Progenitor cell of endocrine pancreas (in vitro differentiated cells): ENCODE data around the gene ATP8B1. TPM values are rescaled to one million over a fixed set of nuclear protein-coding genes. Genes with fewer than 3 reads are reported as not detected.

Source experiments
- DNase-seq: peaks from one replicate; pipeline ENCODE4 v3.0.0; 2021; ENCODE audit warnings: low spot score; ENCODE audit not compliant: unreplicated experiment
- H3K27ac Mint-ChIP-seq: 2 replicates; pipeline ENCODE4 v1.8.0; 2021; ENCODE audit warnings: mild to moderate bottlenecking, moderate library complexity, mixed read lengths
- H3K27me3 Mint-ChIP-seq: 2 replicates; pipeline ENCODE4 v1.8.0; 2021; ENCODE audit warnings: mixed read lengths
- H3K36me3 Mint-ChIP-seq: 2 replicates; pipeline ENCODE4 v1.8.0; 2022; ENCODE audit warnings: mixed read lengths; ENCODE audit not compliant: insufficient read depth
- H3K4me1 Mint-ChIP-seq: 2 replicates; pipeline ENCODE4 v1.8.0; 2021; ENCODE audit warnings: low read depth, mixed read lengths
- H3K4me3 Mint-ChIP-seq: 2 replicates; pipeline ENCODE4 v1.8.0; 2021; ENCODE audit warnings: low read depth, mild to moderate bottlenecking, moderate library complexity, mixed read lengths
- H3K9me3 Mint-ChIP-seq: 2 replicates; pipeline ENCODE4 v1.8.0; 2021; ENCODE audit warnings: low read depth, mixed read lengths
- CTCF ChIP-seq: fragments of 200-600 bp; sonication (generic); IDR thresholded peaks from one replicate; pipeline ENCODE4 v1.5.0; 2021; ENCODE audit warnings: antibody characterized with exemption, mild to moderate bottlenecking; ENCODE audit not compliant: unreplicated experiment
- total RNA-seq: library from RNA; stranded (reverse); gene quantifications from 2 replicates; pipeline ENCODE4 v1.2.1, GENCODE V29; 2021

The ATP8B1 gene
- total RNA-seq, 1 donor from 2014 or later = 21.9 TPM

GRCh38 chr18:57805117-57805516 is 2.0 kb upstream of the ATP8B1 start:
- H3K27ac Mint-ChIP-seq = no peak overlapping the region
- TF ChIP-seq CTCF = no peak
- no peaks in the 10 kb centered on the region for H3K9me3 Mint-ChIP-seq
- H3K27me3 Mint-ChIP-seq = peaks cover 10% of the 10 kb centered on the region
- no peak overlapping the region for H3K4me3 Mint-ChIP-seq
- H3K36me3 Mint-ChIP-seq = no peaks in the 10 kb centered on the region
- H3K4me1 Mint-ChIP-seq = peaks cover 19% of the 10 kb centered on the region
- no peak for DNase-seq

- H3K27ac Mint-ChIP-seq = no peak overlapping the region
- H3K27me3 Mint-ChIP-seq = peaks cover 10% of the 10 kb centered on the region
- H3K36me3 Mint-ChIP-seq = no peaks in the 10 kb centered on the region
- no peak for DNase-seq
- peaks cover 23% of the 10 kb centered on the region for H3K4me1 Mint-ChIP-seq
- no peaks in the 10 kb centered on the region for H3K9me3 Mint-ChIP-seq
- H3K4me3 Mint-ChIP-seq = no peak overlapping the region
- no peak for TF ChIP-seq CTCF
Measured at GRCh38 chr18:57804557-57804956, 1.4 kb upstream of the ATP8B1 start.

GRCh38 chr18:57802213-57803102 is 657 bp downstream of the ATP8B1 start:
- H3K4me3 Mint-ChIP-seq = peak overlapping the region; percentile 90
- H3K36me3 Mint-ChIP-seq = no peaks in the 10 kb centered on the region
- H3K27me3 Mint-ChIP-seq = peaks cover 10% of the 10 kb centered on the region
- H3K4me1 Mint-ChIP-seq = peaks cover 36% of the 10 kb centered on the region
- H3K27ac Mint-ChIP-seq = peak overlapping the region; percentile 87
- no peak for TF ChIP-seq CTCF
- H3K9me3 Mint-ChIP-seq = no peaks in the 10 kb centered on the region
- no peak for DNase-seq

GRCh38 chr18:57801761-57802212 is 1.3 kb downstream of the ATP8B1 start:
- Mint-ChIP-seq H3K9me3 (no peaks in the 10 kb centered on the region), H3K36me3 (no peaks in the 10 kb centered on the region), H3K27ac (peak overlapping the region; percentile 87), H3K27me3 (peaks cover 10% of the 10 kb centered on the region), H3K4me3 (peak overlapping the region; percentile 90), H3K4me1 (peaks cover 42% of the 10 kb centered on the region)
- TF ChIP-seq CTCF = no peak
- DNase-seq = no peak

- DNase-seq = no peak
- no peak for TF ChIP-seq CTCF
- no peaks in the 10 kb centered on the region for H3K36me3 Mint-ChIP-seq
- peak overlapping the region; percentile 87 for H3K27ac Mint-ChIP-seq
- H3K9me3 Mint-ChIP-seq = no peaks in the 10 kb centered on the region
- H3K27me3 Mint-ChIP-seq = peaks cover 10% of the 10 kb centered on the region
- H3K4me3 Mint-ChIP-seq = peak overlapping the region; percentile 90
- H3K4me1 Mint-ChIP-seq = peaks cover 47% of the 10 kb centered on the region
Measured at GRCh38 chr18:57801325-57801724, 1.8 kb downstream of the ATP8B1 start.
